ENCODE measurements around the gene MIA3.

Gene MIA3

GRCh38 chr1:222713091-222713961, 95.4 kb downstream of the MIA3 start:
- TF ChIP-seq CTCF (IDR thresholded peaks at IDR 0.05; ENCODE audit: control insufficient read depth, insufficient read depth, low read depth, low read length, missing control alignments): no peak
- peak overlapping the region; percentile 88 for H3K4me3 ChIP-seq (ENCODE audit: control insufficient read depth, low read depth, low read length)
- peak; percentile 76 for DNase-seq (ENCODE audit: low read depth)

GRCh38 chr1:222716393-222716792, 98.5 kb downstream of the MIA3 start:
- no peak overlapping the region for H3K4me3 ChIP-seq (ENCODE audit: control insufficient read depth, low read depth, low read length)
- no peak for DNase-seq (ENCODE audit: low read depth)
- no peak for TF ChIP-seq CTCF (IDR thresholded peaks at IDR 0.05; ENCODE audit: control insufficient read depth, insufficient read depth, low read depth, low read length, missing control alignments)
